Activated naive CD8-positive, alpha-beta T cell treated with anti-CD3 and anti-CD28 coated beads, Interleukin-2, amount 50 U/mL, for 24 hours (primary cell): ENCODE measurements around the gene SEMA6A.

Experiments
- ATAC-seq: fragments of 150-1000 bp; cut with Tn5 transposase; one replicate; pipeline ENCODE4 v1.10.0; 2021
- DNase-seq: peaks from one replicate; pipeline ENCODE4 v3.0.0; 2021
- H3K27ac Mint-ChIP-seq: one replicate; pipeline ENCODE4 v1.8.0; 2021; ENCODE audit warnings: mild to moderate bottlenecking, mixed read lengths
- H3K27me3 Mint-ChIP-seq: one replicate; pipeline ENCODE4 v1.8.0; 2021; ENCODE audit warnings: mixed read lengths
- H3K36me3 Mint-ChIP-seq: one replicate; pipeline ENCODE4 v1.8.0; 2021; ENCODE audit warnings: low read depth, mixed read lengths
- H3K4me1 Mint-ChIP-seq: one replicate; pipeline ENCODE4 v1.8.0; 2021; ENCODE audit warnings: mixed read lengths
- H3K4me3 Mint-ChIP-seq: one replicate; pipeline ENCODE4 v1.8.0; 2021; ENCODE audit warnings: mild to moderate bottlenecking, moderate library complexity, mixed read lengths
- H3K9me3 Mint-ChIP-seq: one replicate; pipeline ENCODE4 v1.8.0; 2021; ENCODE audit warnings: mixed read lengths

The SEMA6A gene

GRCh38 chr5:116466727-116467464 lies 107.7 kb downstream of the SEMA6A start:
- H3K36me3 Mint-ChIP-seq = peaks cover 13% of the 10 kb centered on the region
- H3K27me3 Mint-ChIP-seq = no peaks in the 10 kb centered on the region
- no peaks in the 10 kb centered on the region for H3K4me1 Mint-ChIP-seq
- no peak overlapping the region for H3K4me3 Mint-ChIP-seq
- DNase-seq = no peak
- no peak for ATAC-seq
- no peaks in the 10 kb centered on the region for H3K9me3 Mint-ChIP-seq
- no peak overlapping the region for H3K27ac Mint-ChIP-seq

GRCh38 chr5:116465411-116465810 lies 109.2 kb downstream of the SEMA6A start:
- Mint-ChIP-seq H3K27ac (no peak overlapping the region), H3K4me3 (no peak overlapping the region)

DNA sequence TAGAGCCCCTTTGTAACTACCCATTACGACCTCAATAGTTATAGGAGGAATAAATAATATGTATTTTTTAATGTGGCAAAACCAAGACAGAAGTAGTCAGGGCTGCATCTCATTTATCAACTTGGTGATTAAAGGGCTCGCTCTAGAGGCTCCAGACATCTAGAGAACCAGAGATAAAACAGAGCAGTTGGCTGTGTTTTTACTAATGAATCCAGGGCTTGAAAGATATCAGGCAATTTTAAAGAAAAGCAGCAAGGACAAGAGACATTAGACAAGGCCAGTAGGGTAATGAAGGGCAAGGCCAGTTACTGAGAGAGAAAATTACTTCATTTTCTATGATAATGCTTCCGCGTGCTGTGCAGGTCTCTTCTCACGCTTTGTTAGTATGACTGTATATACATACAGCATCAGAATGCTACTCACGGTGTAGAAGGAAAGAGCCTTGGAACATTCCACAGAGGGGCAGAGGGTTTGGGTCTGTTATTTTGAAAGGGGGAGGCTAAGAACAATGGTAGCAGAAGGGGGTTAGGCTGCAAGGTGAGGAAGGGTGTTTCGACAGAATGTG lies 110.4 kb downstream of the SEMA6A start:
- ATAC-seq (no peak), DNase-seq (no peak)
- Mint-ChIP-seq H3K36me3 (peaks cover 11% of the 10 kb centered on the region), H3K4me3 (no peak overlapping the region), H3K9me3 (no peaks in the 10 kb centered on the region), H3K27ac (no peak overlapping the region), H3K27me3 (no peaks in the 10 kb centered on the region), H3K4me1 (no peaks in the 10 kb centered on the region)

More at GRCh38 chr5:116465411-116465810, 109.2 kb downstream of the SEMA6A start:
- ATAC-seq (no peak), DNase-seq (no peak)
- H3K9me3 Mint-ChIP-seq = no peaks in the 10 kb centered on the region
- no peaks in the 10 kb centered on the region for H3K27me3 Mint-ChIP-seq
- no peaks in the 10 kb centered on the region for H3K4me1 Mint-ChIP-seq
- H3K36me3 Mint-ChIP-seq = peaks cover 11% of the 10 kb centered on the region

DNA sequence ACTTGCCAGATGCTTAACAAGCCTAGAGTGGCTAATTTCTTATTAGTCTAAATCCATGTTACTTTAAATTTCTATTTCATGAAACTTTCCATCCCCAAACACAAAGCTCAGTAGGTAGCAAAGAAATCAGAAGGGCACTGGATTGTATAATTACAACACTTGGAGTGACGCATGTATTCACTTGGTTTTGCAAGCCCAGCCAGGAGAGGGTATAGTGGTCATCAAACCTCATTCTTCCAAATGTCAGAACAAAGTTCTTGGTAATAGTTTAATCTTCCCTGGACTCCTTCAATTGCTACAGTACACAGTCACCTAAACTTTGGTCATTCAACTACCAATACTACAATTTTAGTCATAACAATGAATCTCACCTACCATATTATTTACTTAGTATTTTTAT lies 112.1 kb downstream of the SEMA6A start:
- no peak overlapping the region for H3K4me3 Mint-ChIP-seq
- H3K36me3 Mint-ChIP-seq = peaks cover 7% of the 10 kb centered on the region
- DNase-seq = no peak
- no peak overlapping the region for H3K27ac Mint-ChIP-seq
- no peaks in the 10 kb centered on the region for H3K27me3 Mint-ChIP-seq
- H3K4me1 Mint-ChIP-seq = no peaks in the 10 kb centered on the region
- ATAC-seq = no peak
- no peaks in the 10 kb centered on the region for H3K9me3 Mint-ChIP-seq

DNA sequence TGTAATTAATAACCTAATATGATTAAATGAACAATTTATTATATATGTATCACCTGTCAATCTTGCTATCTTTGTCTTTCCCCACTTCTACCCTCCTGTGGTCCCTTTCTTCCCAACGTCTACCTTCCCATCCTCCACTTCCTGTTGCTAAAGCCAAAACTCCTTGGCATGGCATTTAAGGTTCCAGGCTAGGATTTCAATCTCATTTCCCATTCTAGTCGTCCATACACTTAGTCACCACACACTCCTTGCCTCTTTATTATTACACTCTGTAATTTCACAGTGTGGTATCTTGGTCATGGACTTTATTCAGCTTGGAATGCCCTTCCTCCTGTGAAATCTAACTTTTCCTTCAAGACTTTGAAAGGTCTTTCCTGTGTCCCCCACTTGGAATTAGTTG lies 115.3 kb downstream of the SEMA6A start:
- no peak for ATAC-seq
- H3K27me3 Mint-ChIP-seq = no peaks in the 10 kb centered on the region
- no peaks in the 10 kb centered on the region for H3K36me3 Mint-ChIP-seq
- peaks cover 4% of the 10 kb centered on the region for H3K4me1 Mint-ChIP-seq
- DNase-seq = no peak
- H3K9me3 Mint-ChIP-seq = no peaks in the 10 kb centered on the region
- H3K4me3 Mint-ChIP-seq = no peak overlapping the region
- no peak overlapping the region for H3K27ac Mint-ChIP-seq

DNA sequence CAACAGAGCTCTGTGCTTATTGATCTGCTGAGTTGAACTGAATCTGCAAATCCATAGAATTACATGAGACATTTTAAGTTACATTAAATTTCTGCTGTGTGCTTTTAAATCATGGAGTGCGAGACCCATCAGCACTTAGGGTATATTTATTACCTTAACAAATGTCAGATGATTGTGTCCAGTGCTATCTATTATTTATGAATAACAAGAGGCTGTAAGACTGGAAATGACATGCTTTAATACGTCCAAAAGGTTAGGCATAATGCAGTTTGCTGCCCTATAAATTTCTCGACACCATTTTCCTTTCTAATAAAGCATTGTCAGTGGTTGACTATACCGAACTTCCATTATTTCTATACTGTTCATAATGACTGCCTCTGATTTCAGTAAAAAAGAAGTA lies 117.6 kb downstream of the SEMA6A start:
- Mint-ChIP-seq H3K4me3 (no peak overlapping the region), H3K36me3 (peaks cover 3% of the 10 kb centered on the region), H3K4me1 (peaks cover 8% of the 10 kb centered on the region), H3K27me3 (no peaks in the 10 kb centered on the region), H3K27ac (no peak overlapping the region), H3K9me3 (no peaks in the 10 kb centered on the region)
- no peak for DNase-seq
- no peak for ATAC-seq

GRCh38 chr5:116456036-116456435 lies 118.6 kb downstream of the SEMA6A start:
- Mint-ChIP-seq H3K4me3 (no peak overlapping the region), H3K27me3 (no peaks in the 10 kb centered on the region), H3K4me1 (peaks cover 8% of the 10 kb centered on the region), H3K36me3 (peaks cover 5% of the 10 kb centered on the region), H3K27ac (no peak overlapping the region), H3K9me3 (no peaks in the 10 kb centered on the region)
- DNase-seq (no peak), ATAC-seq (no peak)

- H3K4me3 Mint-ChIP-seq = no peak overlapping the region
- peaks cover 8% of the 10 kb centered on the region for H3K36me3 Mint-ChIP-seq
- H3K9me3 Mint-ChIP-seq = no peaks in the 10 kb centered on the region
- H3K4me1 Mint-ChIP-seq = peaks cover 8% of the 10 kb centered on the region
- DNase-seq (no peak), ATAC-seq (no peak)
- no peak overlapping the region for H3K27ac Mint-ChIP-seq
- H3K27me3 Mint-ChIP-seq = no peaks in the 10 kb centered on the region
Observed at GRCh38 chr5:116455061-116455460, 119.6 kb downstream of the SEMA6A start.

DNA sequence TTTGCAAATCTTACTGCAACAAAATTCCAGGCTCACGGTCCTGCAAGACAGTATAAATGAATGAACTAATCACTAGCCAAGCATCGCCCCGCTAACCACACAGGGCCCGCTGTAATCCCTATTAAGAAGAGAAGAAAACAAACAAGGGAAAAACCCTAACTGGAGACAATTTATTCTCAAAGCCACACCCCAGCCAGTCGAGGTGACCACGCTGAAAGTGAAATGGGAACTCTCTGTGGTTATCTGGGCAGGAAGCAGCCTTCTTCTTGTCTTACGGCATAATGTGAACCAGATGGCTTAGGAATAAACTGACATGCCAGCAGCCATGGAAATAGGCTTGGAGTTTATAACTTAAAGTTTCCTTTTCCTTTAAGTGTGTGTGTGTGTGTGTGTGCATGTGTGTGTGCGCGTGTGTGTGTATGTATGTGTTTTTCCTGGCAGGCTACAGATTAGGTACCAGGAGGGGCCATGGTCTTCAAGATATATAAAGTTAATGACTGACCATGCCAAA lies 120.2 kb downstream of the SEMA6A start:
- DNase-seq (peak; percentile 4), ATAC-seq (peak; percentile 73)
- Mint-ChIP-seq H3K9me3 (no peaks in the 10 kb centered on the region), H3K4me1 (peaks cover 8% of the 10 kb centered on the region), H3K27ac (no peak overlapping the region), H3K27me3 (no peaks in the 10 kb centered on the region), H3K36me3 (peaks cover 8% of the 10 kb centered on the region), H3K4me3 (no peak overlapping the region)

- ATAC-seq = no peak
Observed at GRCh38 chr5:116453988-116454411, 120.6 kb downstream of the SEMA6A start.

DNA sequence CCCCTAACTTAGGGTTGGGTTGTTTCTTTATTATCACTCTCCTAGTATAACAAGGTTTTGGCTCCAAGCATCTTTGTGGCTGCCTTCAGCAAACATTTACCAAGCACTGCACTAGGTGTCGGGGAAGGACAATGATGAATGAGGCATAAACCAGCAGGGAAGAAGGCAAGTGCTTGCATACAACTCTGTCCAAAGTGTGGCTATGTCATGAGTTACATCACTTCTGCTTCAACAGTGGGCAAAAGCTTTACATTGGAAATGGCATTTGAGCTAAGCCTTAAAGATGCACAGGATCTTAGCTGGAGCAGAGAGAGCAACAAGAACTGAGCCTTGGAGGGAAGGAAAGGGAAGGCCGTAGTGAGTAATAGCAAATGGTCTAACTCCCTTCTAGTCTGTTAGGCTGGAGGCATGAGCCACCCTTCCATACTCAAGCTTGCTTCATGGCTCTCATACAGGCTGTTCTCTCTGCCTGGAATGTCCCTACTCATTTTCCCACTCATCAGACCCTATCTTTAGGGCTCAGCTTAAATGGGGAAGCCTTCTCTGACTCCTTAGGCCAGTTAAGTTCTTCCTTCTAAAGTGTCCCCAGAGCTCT lies 121.8 kb downstream of the SEMA6A start:
- H3K4me3 Mint-ChIP-seq = no peak overlapping the region
- no peaks in the 10 kb centered on the region for H3K27me3 Mint-ChIP-seq
- peaks cover 8% of the 10 kb centered on the region for H3K4me1 Mint-ChIP-seq
- no peaks in the 10 kb centered on the region for H3K9me3 Mint-ChIP-seq
- H3K36me3 Mint-ChIP-seq = peaks cover 10% of the 10 kb centered on the region
- DNase-seq (no peak), ATAC-seq (no peak)
- H3K27ac Mint-ChIP-seq = no peak overlapping the region

More at GRCh38 chr5:116453988-116454411, 120.6 kb downstream of the SEMA6A start:
- Mint-ChIP-seq H3K4me1 (peaks cover 8% of the 10 kb centered on the region), H3K9me3 (no peaks in the 10 kb centered on the region), H3K27ac (no peak overlapping the region), H3K4me3 (no peak overlapping the region), H3K36me3 (peaks cover 8% of the 10 kb centered on the region), H3K27me3 (no peaks in the 10 kb centered on the region)
- no peak for DNase-seq

DNA sequence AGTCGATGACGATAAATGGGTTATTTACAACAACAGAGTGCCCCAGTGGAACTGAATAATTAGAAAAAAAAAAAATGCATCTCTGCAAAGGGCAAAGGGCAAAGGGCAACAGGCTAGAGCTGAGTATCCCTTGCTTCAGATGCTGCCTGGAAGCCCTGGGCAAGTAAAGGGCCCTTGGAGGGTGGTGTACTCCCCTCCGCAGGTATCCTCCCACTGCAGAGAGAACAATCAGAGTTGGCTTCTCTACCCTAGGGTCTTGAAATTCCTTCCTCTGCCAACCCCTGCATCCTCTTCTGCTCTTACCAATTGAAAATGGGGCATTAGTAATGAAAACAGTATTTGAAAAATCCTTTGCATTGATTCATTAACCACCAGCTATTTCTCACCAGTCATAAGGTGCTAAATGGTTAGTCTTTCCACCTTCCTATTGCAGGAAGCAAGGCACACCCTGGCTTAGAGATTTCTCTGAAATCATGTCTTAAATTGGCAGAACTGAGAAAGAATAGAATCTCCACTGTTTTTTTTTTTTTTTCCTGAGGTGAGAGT lies 122.6 kb downstream of the SEMA6A start:
- Mint-ChIP-seq H3K4me3 (no peak overlapping the region), H3K36me3 (peaks cover 11% of the 10 kb centered on the region), H3K4me1 (peaks cover 8% of the 10 kb centered on the region), H3K27ac (no peak overlapping the region), H3K27me3 (no peaks in the 10 kb centered on the region), H3K9me3 (no peaks in the 10 kb centered on the region)
- ATAC-seq (no peak), DNase-seq (no peak)

DNA sequence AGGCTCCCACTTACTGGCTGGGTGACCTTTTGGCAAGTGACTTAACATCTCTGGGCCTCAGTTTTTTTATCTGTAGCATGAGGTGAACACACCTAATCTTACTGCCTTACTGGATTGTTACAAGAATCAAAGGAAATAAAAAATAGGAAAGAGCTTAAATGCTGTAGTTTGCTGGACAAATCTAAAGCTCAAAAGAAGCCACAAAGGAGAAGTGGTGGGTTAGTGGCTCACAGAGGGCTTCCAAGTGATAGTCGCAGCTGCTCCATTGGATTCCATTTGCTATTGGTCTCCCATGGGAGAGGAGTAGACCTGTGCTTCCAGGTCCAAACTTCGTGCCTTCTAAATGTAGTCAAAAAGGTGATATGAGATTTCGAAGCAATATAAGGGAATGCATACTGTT lies 123.6 kb downstream of the SEMA6A start:
- Mint-ChIP-seq H3K4me1 (peaks cover 8% of the 10 kb centered on the region), H3K9me3 (no peaks in the 10 kb centered on the region), H3K4me3 (no peak overlapping the region), H3K27ac (no peak overlapping the region), H3K27me3 (no peaks in the 10 kb centered on the region), H3K36me3 (peaks cover 15% of the 10 kb centered on the region)
- ATAC-seq = no peak
- DNase-seq = no peak

DNA sequence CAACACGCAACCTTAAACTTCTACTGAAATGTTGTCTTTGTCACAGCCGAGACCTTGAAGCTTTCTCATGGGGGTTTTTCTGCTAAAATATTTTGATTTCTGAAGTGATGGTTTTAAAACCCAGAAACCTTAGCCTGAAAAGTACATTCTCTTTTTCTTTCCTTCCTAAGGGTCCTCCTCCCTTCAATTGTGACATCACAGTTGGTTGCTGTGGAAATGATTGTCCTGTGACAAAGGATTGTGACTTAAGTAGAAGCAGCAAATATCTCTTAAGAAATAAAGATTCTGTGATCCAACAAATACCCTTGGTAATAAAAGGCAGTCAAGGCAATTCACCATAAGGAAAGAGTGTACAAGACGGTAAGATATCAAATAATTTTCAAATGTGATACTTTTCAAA lies 125.2 kb downstream of the SEMA6A start:
- Mint-ChIP-seq H3K27me3 (no peaks in the 10 kb centered on the region), H3K4me3 (no peak overlapping the region), H3K27ac (no peak overlapping the region), H3K36me3 (peaks cover 18% of the 10 kb centered on the region), H3K9me3 (no peaks in the 10 kb centered on the region), H3K4me1 (peaks cover 6% of the 10 kb centered on the region)
- DNase-seq (no peak), ATAC-seq (no peak)
